SK-N-SH treated with all-trans-retinoic acid at 6 μM for 48 hours (cell line): ENCODE results near the gene SRCAP.

Source experiments
- ATAC-seq: fragments of 200-7000 bp; cut with Tn5 transposase; 3 replicates; pipeline ENCODE4 v1.9.1; 2020; ENCODE audit warnings: mild to moderate bottlenecking, moderate library complexity
- CREB5 ChIP-seq: fragments of 250-450 bp; sonication (Bioruptor Pico); IDR thresholded peaks from 2 replicates; pipeline ENCODE4 v1.5.1; 2020; ENCODE audit warnings: low read depth, mild to moderate bottlenecking, moderate library complexity
- CSDC2 ChIP-seq: fragments of 250-450 bp; sonication (Bioruptor Pico); IDR thresholded peaks from 2 replicates; pipeline ENCODE4 v1.5.0; 2020; ENCODE audit warnings: mild to moderate bottlenecking, moderate library complexity
- ESRRG ChIP-seq: fragments of 250-450 bp; sonication (Bioruptor Pico); IDR thresholded peaks from 2 replicates; pipeline ENCODE4 v1.6.1; 2021; ENCODE audit warnings: mild to moderate bottlenecking
- GLIS3 ChIP-seq: fragments of 250-450 bp; sonication (Bioruptor Pico); IDR thresholded peaks from 2 replicates; pipeline ENCODE4 v1.5.0; 2020; ENCODE audit warnings: mild to moderate bottlenecking, moderate library complexity
- ISL1 ChIP-seq: fragments of 250-450 bp; sonication (Bioruptor Pico); IDR thresholded peaks from 2 replicates; pipeline ENCODE4 v2.1.2; 2022; ENCODE audit warnings: mild to moderate bottlenecking, moderate library complexity
- OSR1 ChIP-seq: fragments of 250-450 bp; sonication (Bioruptor Pico); IDR thresholded peaks from 2 replicates; pipeline ENCODE4 v1.8.0; 2022; ENCODE audit warnings: moderate library complexity, mild to moderate bottlenecking, inconsistent platforms
- PATZ1 ChIP-seq: fragments of 250-450 bp; sonication (Bioruptor Pico); IDR thresholded peaks from 2 replicates; pipeline ENCODE4 v1.8.0; 2020; ENCODE audit warnings: mild to moderate bottlenecking, moderate library complexity, borderline replicate concordance
- POU6F1 ChIP-seq: fragments of 250-450 bp; sonication (Bioruptor Pico); IDR thresholded peaks from 2 replicates; pipeline ENCODE4 v1.8.0; 2021; ENCODE audit warnings: low read depth, mild to moderate bottlenecking, moderate library complexity, borderline replicate concordance
- RARB ChIP-seq: fragments of 250-450 bp; sonication (Bioruptor Pico); IDR thresholded peaks from 2 replicates; pipeline ENCODE4 v1.8.0; 2021; ENCODE audit warnings: mild to moderate bottlenecking, moderate library complexity
- SNAI2 ChIP-seq: fragments of 250-450 bp; sonication (Bioruptor Pico); IDR thresholded peaks from 2 replicates; pipeline ENCODE4 v1.5.0; 2020; ENCODE audit warnings: mild to moderate bottlenecking, moderate library complexity
- TCF4 ChIP-seq: fragments of 250-450 bp; sonication (Bioruptor Pico); IDR thresholded peaks from 2 replicates; pipeline ENCODE4 v1.8.0; 2021; ENCODE audit warnings: mild to moderate bottlenecking, moderate library complexity, borderline replicate concordance
- TOX ChIP-seq: fragments of 250-450 bp; sonication (Bioruptor Pico); IDR thresholded peaks from 2 replicates; pipeline ENCODE4 v1.8.0; 2021; ENCODE audit warnings: mild to moderate bottlenecking, moderate library complexity, borderline replicate concordance
- ZC3H10 ChIP-seq: fragments of 250-450 bp; sonication (Bioruptor Pico); IDR thresholded peaks from 2 replicates; pipeline ENCODE4 v1.5.1; 2021; ENCODE audit warnings: mild to moderate bottlenecking, moderate library complexity
- ZFP3 ChIP-seq: fragments of 250-450 bp; sonication (Bioruptor Pico); IDR thresholded peaks from 2 replicates; pipeline ENCODE4 v1.5.0; 2020; ENCODE audit warnings: mild to moderate bottlenecking, moderate library complexity
- ZFP30 ChIP-seq: fragments of 450-650 bp; formaldehyde crosslinking; IDR thresholded peaks from 2 replicates; pipeline ENCODE4 v1.5.0; 2022; ENCODE audit warnings: mild to moderate bottlenecking, moderate library complexity
- ZNF565 ChIP-seq: fragments of 450-650 bp; formaldehyde crosslinking; conservative IDR thresholded peaks from 2 replicates; pipeline ENCODE4 v1.5.0; 2020; ENCODE audit warnings: low read depth, mild to moderate bottlenecking, moderate library complexity
- ZNF70 ChIP-seq: fragments of 450-650 bp; formaldehyde crosslinking; IDR thresholded peaks from 2 replicates; pipeline ENCODE4 v1.5.0; 2020; ENCODE audit warnings: mild to moderate bottlenecking, moderate library complexity
- ZNF8 ChIP-seq: fragments of 450-650 bp; formaldehyde crosslinking; IDR thresholded peaks from 2 replicates; pipeline ENCODE4 v1.5.0; 2020; ENCODE audit warnings: mild to moderate bottlenecking, moderate library complexity
- TF ChIP-seq, protein P1 (sequence below): fragments of 250-450 bp; sonication (Bioruptor Pico); IDR thresholded peaks from 2 replicates; pipeline ENCODE4 v1.5.0; 2020; ENCODE audit warnings: mild to moderate bottlenecking, moderate library complexity

The SRCAP gene

DNA sequence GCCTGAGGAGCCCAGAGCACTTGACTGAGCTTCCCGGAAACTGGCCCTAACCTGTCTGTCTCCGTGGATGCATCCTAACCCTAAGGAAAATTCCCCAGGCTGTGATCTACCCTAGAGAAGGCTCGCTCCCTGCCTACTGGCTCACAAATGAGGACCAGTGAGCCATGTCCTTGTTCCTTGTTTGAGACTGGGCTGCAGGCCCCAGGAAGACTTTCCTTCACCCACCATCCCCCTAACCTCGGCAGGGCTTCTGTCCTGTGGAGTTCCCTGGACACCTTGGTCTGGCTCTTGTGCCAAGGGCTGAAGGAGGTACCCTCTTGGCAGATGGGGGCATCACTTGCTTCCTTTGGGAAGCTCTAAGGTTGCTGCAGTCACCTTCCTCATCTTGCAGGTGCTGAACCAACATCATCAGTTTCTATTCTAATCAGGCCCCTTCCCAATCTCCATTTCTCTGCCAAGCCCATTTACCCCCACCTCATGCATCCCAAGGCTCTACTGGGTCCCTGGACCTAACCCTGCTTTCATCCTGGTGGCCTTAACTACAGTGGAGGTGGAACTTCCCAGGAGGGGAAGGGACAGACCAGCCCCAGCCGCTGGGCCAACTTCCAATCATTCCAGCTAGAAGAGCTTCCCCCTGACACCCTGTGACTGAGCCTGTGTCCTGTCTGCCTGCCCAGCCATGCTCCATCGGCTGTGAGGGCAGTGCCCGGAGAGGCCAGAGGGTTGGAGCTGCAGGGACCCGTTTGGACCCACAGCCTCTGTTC, 75.6 kb downstream of the SRCAP start (continued):
- TF ChIP-seq POU6F1 (CRISPR knock-in tag) (no peak), RARB (no peak)

DNA sequence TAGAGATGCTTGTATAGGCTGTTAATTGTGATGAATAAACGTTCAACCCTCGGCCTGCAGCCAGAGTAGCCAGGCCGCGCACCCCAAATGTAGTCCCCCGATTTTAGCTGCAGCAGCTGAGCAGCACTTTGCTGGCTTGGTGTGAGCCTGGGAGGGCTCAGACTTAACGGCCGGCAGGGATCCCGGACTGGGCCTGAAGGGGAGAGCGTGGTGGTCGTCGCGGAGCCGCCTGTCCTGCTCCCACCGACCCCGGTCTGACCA, 76.1 kb downstream of the SRCAP start:
- TF ChIP-seq POU6F1 (CRISPR knock-in tag) (no peak), OSR1 (no peak), TCF4 (CRISPR knock-in tag) (no peak), ZFP3 (CRISPR knock-in tag) (no peak), ZC3H10 (CRISPR knock-in tag) (no peak), PATZ1 (CRISPR knock-in tag) (no peak), ZFP30 (CRISPR knock-in tag) (no peak), TOX (CRISPR knock-in tag) (no peak), ISL1 (CRISPR knock-in tag) (no peak), CSDC2 (CRISPR knock-in tag) (no peak), ZNF8 (CRISPR knock-in tag) (no peak), SNAI2 (CRISPR knock-in tag) (no peak), ZNF565 (CRISPR knock-in tag) (no peak), CREB5 (CRISPR knock-in tag) (no peak), ZNF70 (no peak), RARB (no peak)
- TF ChIP-seq, protein P1, sequence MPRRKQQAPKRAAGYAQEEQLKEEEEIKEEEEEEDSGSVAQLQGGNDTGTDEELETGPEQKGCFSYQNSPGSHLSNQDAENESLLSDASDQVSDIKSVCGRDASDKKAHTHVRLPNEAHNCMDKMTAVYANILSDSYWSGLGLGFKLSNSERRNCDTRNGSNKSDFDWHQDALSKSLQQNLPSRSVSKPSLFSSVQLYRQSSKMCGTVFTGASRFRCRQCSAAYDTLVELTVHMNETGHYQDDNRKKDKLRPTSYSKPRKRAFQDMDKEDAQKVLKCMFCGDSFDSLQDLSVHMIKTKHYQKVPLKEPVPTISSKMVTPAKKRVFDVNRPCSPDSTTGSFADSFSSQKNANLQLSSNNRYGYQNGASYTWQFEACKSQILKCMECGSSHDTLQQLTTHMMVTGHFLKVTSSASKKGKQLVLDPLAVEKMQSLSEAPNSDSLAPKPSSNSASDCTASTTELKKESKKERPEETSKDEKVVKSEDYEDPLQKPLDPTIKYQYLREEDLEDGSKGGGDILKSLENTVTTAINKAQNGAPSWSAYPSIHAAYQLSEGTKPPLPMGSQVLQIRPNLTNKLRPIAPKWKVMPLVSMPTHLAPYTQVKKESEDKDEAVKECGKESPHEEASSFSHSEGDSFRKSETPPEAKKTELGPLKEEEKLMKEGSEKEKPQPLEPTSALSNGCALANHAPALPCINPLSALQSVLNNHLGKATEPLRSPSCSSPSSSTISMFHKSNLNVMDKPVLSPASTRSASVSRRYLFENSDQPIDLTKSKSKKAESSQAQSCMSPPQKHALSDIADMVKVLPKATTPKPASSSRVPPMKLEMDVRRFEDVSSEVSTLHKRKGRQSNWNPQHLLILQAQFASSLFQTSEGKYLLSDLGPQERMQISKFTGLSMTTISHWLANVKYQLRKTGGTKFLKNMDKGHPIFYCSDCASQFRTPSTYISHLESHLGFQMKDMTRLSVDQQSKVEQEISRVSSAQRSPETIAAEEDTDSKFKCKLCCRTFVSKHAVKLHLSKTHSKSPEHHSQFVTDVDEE (CRISPR knock-in tag), result no peak
- ATAC-seq, result no peak; the same call in 2 of the 3 replicates

- ATAC-seq, result peak; percentile 87
These were observed 76.6 kb downstream of the SRCAP start for GRCh38 chr16:30775392-30776188.

More at GRCh38 chr16:30775392-30776188, 76.6 kb downstream of the SRCAP start:
- TF ChIP-seq PATZ1 (CRISPR knock-in tag), result no peak
- TF ChIP-seq ZNF70, result peak; percentile 84
- TF ChIP-seq TCF4 (CRISPR knock-in tag), result no peak
- TF ChIP-seq ZNF565 (CRISPR knock-in tag), result no peak
- TF ChIP-seq POU6F1 (CRISPR knock-in tag), result peak; percentile 44; the same call in 1 of the 2 replicates
- no peak for TF ChIP-seq RARB
- TF ChIP-seq ZFP3 (CRISPR knock-in tag), result 0 out of 2 replicates have a peak, but pooled peaks have one; percentile 18
- no peak for TF ChIP-seq TOX (CRISPR knock-in tag)
- no peak for TF ChIP-seq ESRRG
- no peak for TF ChIP-seq GLIS3 (CRISPR knock-in tag)
- 0 out of 2 replicates have a peak, but pooled peaks have one; percentile 17 for TF ChIP-seq CSDC2 (CRISPR knock-in tag)
